Neutrophil (primary cell): ENCODE results near the gene MKLN1.

Experiments used
- H3K27ac ChIP-seq: fragments of 200-600 bp; sonication (generic); 2 replicates; pipeline ENCODE4 v1.5.1; 2016; ENCODE audit warnings: mild to moderate bottlenecking, moderate library complexity
- H3K27me3 ChIP-seq: fragments of 200-600 bp; sonication (generic); 2 replicates; pipeline ENCODE4 v1.6.0; 2016; ENCODE audit warnings: mild to moderate bottlenecking
- H3K36me3 ChIP-seq: fragments of 200-600 bp; sonication (generic); 2 replicates; pipeline ENCODE4 v1.5.1; 2017
- H3K4me1 ChIP-seq, 2 experiments: fragments of 200-600 bp in 1 of 2; sonication (generic) in 1 of 2; 1 replicate in 1 of 2; 2 replicates in 1 of 2; pipeline versions ENCODE4 v1.5.1 to v1.6.1; 2013 to 2016; ENCODE audit warnings: low read depth in 1 of 2, low read length in 1 of 2, mild to moderate bottlenecking in 1 of 2, moderate library complexity in 1 of 2; ENCODE audit not compliant: control insufficient read depth in 1 of 2, insufficient read depth in 1 of 2
- H3K4me3 ChIP-seq, 2 experiments: fragments of 200-600 bp in 1 of 2; sonication (generic) in 1 of 2; 1 replicate in 1 of 2; 2 replicates in 1 of 2; pipeline ENCODE4 v1.5.1; 2013 to 2016; ENCODE audit warnings: low read depth in 1 of 2, low read length in 1 of 2, mild to moderate bottlenecking in 1 of 2, moderate library complexity in 1 of 2
- H3K9me3 ChIP-seq: fragments of 200-600 bp; sonication (generic); 2 replicates; pipeline ENCODE4 v1.5.1; 2016
- TF ChIP-seq, protein P1 (sequence below): fragments of 200-600 bp; sonication (generic); IDR thresholded peaks from 2 replicates; pipeline ENCODE4 v1.5.1; 2016; ENCODE audit warnings: antibody characterized with exemption

The MKLN1 gene

DNA sequence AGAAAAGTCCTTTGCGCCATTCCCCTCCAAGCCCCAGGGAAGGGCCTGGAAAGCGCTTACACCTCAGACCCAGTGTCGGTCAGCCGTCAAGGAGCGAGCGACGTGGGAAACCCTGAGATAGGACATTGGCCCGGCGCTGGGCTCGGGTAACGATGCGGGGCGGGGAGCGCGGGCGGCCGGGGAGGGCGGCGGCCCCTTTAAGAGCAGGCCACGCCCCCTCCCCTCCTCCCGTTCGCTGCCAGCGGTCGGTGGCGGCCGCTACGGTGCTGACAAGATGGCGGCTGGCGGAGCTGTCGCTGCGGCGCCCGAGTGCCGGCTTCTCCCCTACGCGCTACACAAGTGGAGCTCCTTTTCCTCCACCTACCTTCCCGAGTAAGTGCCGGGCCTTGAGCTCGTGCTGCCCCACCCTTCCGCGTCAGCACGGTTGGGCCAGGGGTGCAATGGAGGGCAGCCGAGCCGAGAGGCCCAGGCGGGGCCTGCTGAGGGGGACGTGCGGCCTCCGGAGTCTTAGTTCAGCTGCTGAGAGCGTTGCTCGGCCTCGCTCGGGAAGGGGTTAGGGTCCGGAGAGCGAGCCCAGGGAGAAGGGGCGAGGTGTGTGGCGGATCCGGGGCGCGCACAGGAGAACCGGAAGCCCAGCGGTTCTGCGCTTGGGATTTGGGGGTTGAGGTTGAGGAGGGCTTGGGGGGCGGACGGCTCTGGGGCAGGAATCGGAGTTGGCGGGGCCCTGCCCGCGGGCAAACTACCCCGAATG lies at the start of gene MKLN1:
TSS of gene MKLN1 (plus strand) at position 251 of the 751 bp plus-strand sequence. CDS start at position 275, 24 bp downstream.
- Histone ChIP-seq H3K4me3 (peak within 1 kb of the TSS; percentile 81 to 93), H3K27ac (peak within 1 kb of the TSS; percentile 95), H3K36me3 (no peaks in the 10 kb centered on the region), H3K4me1 (peaks cover 31 to 35% of the 10 kb centered on the region in 2 experiments), H3K27me3 (no peaks in the 10 kb centered on the region), H3K9me3 (no peaks in the 10 kb centered on the region)
- TF ChIP-seq, protein P1, sequence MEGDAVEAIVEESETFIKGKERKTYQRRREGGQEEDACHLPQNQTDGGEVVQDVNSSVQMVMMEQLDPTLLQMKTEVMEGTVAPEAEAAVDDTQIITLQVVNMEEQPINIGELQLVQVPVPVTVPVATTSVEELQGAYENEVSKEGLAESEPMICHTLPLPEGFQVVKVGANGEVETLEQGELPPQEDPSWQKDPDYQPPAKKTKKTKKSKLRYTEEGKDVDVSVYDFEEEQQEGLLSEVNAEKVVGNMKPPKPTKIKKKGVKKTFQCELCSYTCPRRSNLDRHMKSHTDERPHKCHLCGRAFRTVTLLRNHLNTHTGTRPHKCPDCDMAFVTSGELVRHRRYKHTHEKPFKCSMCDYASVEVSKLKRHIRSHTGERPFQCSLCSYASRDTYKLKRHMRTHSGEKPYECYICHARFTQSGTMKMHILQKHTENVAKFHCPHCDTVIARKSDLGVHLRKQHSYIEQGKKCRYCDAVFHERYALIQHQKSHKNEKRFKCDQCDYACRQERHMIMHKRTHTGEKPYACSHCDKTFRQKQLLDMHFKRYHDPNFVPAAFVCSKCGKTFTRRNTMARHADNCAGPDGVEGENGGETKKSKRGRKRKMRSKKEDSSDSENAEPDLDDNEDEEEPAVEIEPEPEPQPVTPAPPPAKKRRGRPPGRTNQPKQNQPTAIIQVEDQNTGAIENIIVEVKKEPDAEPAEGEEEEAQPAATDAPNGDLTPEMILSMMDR = peak; percentile 51

DNA sequence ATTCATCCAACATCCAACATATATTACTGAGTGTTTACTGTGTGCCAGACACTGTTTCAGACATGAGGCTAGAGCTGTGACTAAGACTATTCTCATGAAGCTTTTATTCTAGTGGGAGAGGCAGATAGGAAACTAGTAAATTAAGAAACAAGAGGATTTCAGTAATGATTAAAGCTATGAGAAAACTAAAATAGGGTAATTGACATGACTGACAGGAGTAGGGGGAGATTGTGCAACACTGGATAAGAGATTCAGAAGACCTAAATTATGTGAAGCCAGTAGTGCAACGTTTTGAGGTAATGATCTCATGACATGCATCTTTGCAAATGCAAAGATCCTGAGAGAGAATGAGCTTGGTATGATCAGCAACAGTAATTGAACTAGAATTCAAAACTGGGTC lies 48.6 kb upstream of the MKLN1 start:
- Histone ChIP-seq H3K27me3 (no peaks in the 10 kb centered on the region), H3K4me1 (no peaks in the 10 kb centered on the region), H3K36me3 (no peaks in the 10 kb centered on the region), H3K27ac (no peak overlapping the region), H3K9me3 (no peaks in the 10 kb centered on the region), H3K4me3 (no peak overlapping the region)
- TF ChIP-seq, protein P1 = no peak

DNA sequence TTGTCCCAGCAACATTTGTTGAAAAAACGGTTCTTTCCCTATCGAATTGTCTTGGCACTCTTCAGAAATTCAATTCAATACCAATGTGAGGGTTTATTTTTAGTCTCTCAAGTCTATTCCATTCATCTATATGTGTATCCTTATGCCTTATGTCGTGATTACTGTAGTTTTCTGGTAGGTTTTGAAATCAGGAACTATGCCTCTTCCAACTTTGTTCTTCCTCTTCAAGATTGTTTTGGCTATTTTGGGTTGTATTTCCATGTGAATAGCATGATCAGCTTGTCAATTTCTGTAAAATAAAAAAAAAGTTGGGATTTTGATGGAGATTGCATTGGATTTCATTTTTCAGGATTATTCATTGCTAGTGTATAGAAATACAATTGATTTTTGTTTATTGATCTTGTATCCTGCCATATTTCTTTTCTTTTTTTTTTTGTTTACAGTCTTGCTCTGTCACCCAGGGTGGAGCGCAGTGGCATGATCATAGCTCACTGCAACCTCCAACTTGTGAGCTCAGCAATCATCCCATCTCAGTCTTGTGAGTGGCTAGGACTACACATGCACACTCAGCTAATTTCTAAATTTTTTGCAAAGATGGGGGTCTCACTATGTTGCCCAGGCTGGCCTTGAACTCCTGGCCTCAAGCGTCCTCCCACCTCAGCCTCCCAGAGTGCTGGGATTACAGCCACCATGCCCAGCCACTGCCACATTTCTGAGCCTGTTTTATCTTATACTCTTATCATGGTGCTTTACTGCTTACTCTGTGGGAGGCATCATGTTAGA lies 46.2 kb upstream of the MKLN1 start:
- Histone ChIP-seq H3K36me3 (no peaks in the 10 kb centered on the region), H3K9me3 (no peaks in the 10 kb centered on the region), H3K27me3 (no peaks in the 10 kb centered on the region), H3K4me3 (no peak overlapping the region), H3K27ac (no peak overlapping the region), H3K4me1 (no peaks in the 10 kb centered on the region)
- TF ChIP-seq, protein P1 = no peak

DNA sequence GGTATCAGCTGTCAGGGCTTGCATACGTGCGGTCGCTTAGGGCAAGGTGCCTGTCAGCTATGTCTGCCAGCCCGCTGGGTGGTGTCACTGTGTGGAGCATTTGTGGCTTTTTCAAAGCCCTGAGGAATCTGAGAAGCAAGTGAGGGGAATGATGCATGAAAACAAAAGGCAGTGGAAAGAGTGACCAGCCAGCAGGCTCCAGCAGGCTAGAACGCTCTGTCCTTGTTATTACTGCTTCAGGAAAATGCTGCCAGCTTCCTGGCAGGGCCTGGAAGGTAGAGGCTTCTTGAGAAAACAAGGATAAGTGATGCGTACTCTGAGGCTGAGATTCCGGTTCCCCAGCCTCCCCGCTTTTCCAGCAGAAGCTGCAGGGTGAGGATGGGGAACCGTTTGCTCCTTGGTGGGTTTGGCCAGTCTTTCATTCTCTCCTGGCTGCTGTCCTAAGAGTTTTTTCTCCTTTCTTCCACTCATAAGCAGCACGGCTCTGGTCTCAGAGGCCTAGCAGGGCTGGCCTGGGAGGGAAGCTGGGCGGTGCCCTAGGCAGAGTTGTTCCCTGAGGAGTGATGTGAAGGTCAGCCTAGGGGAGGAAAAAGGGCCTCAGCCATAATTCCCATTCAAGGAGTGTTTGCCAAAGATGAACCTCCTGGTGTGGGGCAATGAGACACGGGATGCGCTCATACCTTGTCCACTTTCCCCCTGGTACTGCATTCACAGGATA lies 42.8 kb upstream of the MKLN1 start:
- no peak overlapping the region for H3K27ac ChIP-seq
- no peaks in the 10 kb centered on the region for H3K36me3 ChIP-seq
- no peak overlapping the region for H3K4me3 ChIP-seq
- H3K9me3 ChIP-seq = no peaks in the 10 kb centered on the region
- no peaks in the 10 kb centered on the region for H3K27me3 ChIP-seq
- TF ChIP-seq, protein P1 = no peak
- H3K4me1 ChIP-seq = no peaks in the 10 kb centered on the region

DNA sequence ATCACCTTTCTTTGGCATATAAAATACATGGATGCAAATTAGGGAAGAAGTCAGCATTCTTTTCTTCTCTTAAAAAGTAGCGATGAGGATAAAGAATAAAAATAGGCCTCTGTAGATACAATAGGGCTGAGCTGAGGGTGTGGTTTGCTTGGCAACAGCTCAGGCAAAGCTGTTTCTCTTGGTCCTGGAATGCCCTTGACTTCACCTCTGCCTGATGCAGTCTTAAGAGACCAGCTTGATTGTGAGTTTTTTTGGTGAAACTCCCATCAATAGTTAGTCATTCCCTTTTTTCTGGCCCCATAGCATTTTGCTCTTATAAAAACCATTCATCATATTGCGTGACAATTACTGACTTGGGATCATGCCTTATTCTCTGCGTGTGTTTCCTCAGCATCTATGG lies 42.1 kb upstream of the MKLN1 start:
- Histone ChIP-seq H3K27me3 (no peaks in the 10 kb centered on the region), H3K4me3 (no peak overlapping the region), H3K36me3 (no peaks in the 10 kb centered on the region), H3K9me3 (no peaks in the 10 kb centered on the region), H3K27ac (no peak overlapping the region), H3K4me1 (no peaks in the 10 kb centered on the region)
- TF ChIP-seq, protein P1 = no peak
